Smooth muscle cell (in vitro differentiated cells): ENCODE results near the gene E2F7. TPM values are rescaled to one million over a fixed set of nuclear protein-coding genes. Genes with fewer than 3 reads are reported as not detected.

ENCODE experiments used
- DNase-seq: peaks from one replicate; lab custom pipeline; 2025; ENCODE audit not compliant: unreplicated experiment; lab: John Stamatoyannopoulos, UW
- H2AFZ ChIP-seq: fragments of 200-600 bp; sonication (generic); 2 replicates; pipeline ENCODE4 v1.6.0; 2016; ENCODE audit warnings: antibody characterized with exemption, low read depth, mild to moderate bottlenecking
- H3F3A ChIP-seq: fragments of 200-600 bp; sonication (generic); 2 replicates; pipeline ENCODE4 v1.6.0; 2017; ENCODE audit warnings: antibody characterized with exemption, low read depth
- H3K27ac ChIP-seq: fragments of 200-600 bp; sonication (generic); 2 replicates; pipeline ENCODE4 v1.5.1; 2016; ENCODE audit warnings: low read depth, mild to moderate bottlenecking
- H3K27me3 ChIP-seq: fragments of 200-600 bp; sonication (generic); 2 replicates; pipeline ENCODE4 v1.6.1; 2016; ENCODE audit warnings: low read depth, mild to moderate bottlenecking
- H3K36me3 ChIP-seq: fragments of 200-600 bp; sonication (generic); 2 replicates; pipeline ENCODE4 v1.5.1; 2016; ENCODE audit warnings: low read depth
- H3K4me1 ChIP-seq: fragments of 200-600 bp; sonication (generic); 2 replicates; pipeline ENCODE4 v1.5.1; 2016; ENCODE audit warnings: low read depth
- H3K4me2 ChIP-seq: fragments of 200-600 bp; sonication (generic); 2 replicates; pipeline ENCODE4 v1.6.0; 2016; ENCODE audit warnings: mild to moderate bottlenecking
- H3K4me3 ChIP-seq: fragments of 200-600 bp; sonication (generic); 2 replicates; pipeline ENCODE4 v1.5.1; 2016; ENCODE audit warnings: mild to moderate bottlenecking
- H3K79me2 ChIP-seq: fragments of 200-600 bp; sonication (generic); 2 replicates; pipeline ENCODE4 v1.6.0; 2016; ENCODE audit warnings: low read depth, mild to moderate bottlenecking
- H3K9ac ChIP-seq: fragments of 200-600 bp; sonication (generic); 2 replicates; pipeline ENCODE4 v1.6.0; 2016; ENCODE audit warnings: low read depth
- H3K9me3 ChIP-seq: fragments of 200-600 bp; sonication (generic); replicated peaks from 2 replicates; pipeline ENCODE4 v1.5.1; 2016; ENCODE audit warnings: low read depth
- H4K20me1 ChIP-seq: fragments of 200-600 bp; sonication (generic); 2 replicates; pipeline ENCODE4 v1.6.0; 2016; ENCODE audit warnings: low read depth
- WGBS: methylation state at CpG from one replicate; pipeline ENCODE4 v1.1.7; 2016; ENCODE audit warnings: low lambda C conversion rate; 5-methylcytosine and 5-hydroxymethylcytosine counted together
- polyA plus RNA-seq: library from polyadenylated mRNA; unstranded; fragments of >200 nt; fragmentation: Nextera tagmentation; extraction: Ambion mirVana; gene quantifications from 2 replicates; pipeline ENCODE4 v1.2.1, GENCODE V29; 2016
- total RNA-seq: library from RNA; depleted of rRNA; stranded (reverse); fragments of >200 nt; gene quantifications from 2 replicates; pipeline ENCODE4 v1.2.3, GENCODE V29; 2014
- TF ChIP-seq, protein P1 (sequence below): fragments of 200-600 bp; sonication (generic); IDR thresholded peaks from 2 replicates; pipeline ENCODE4 v1.5.1; 2017; ENCODE audit warnings: borderline replicate concordance, mild to moderate bottlenecking, antibody characterized with exemption; ENCODE audit not compliant: insufficient read depth, poor library complexity, severe bottlenecking

The E2F7 gene
- total and polyA plus RNA-seq, 2 experiments from 2014 or later = 5.1 to 16.0 TPM

DNA sequence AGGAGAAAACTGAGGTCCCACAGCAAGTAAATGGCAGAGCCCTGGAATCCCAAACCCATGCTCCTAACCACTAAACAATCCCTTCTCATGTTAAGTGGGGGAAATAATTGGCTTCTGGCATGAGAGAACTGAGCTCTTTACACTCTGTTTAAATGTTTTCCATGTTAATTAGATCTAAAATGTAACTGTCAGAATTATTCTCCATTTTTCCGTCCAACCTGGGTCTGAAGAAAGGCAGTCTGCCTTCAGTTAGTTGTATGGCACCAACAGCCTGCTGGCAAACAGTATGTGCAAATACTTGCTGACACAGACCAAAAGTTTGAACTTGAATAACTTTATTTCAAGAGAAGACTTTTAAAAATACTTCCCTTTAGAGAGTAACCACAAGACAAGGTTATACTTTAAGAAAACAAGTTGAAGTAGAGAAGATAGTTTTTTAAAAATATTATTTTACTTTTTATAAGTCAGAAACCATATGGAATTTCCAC, 59.7 kb downstream of the E2F7 start:
- TF ChIP-seq, protein P1, sequence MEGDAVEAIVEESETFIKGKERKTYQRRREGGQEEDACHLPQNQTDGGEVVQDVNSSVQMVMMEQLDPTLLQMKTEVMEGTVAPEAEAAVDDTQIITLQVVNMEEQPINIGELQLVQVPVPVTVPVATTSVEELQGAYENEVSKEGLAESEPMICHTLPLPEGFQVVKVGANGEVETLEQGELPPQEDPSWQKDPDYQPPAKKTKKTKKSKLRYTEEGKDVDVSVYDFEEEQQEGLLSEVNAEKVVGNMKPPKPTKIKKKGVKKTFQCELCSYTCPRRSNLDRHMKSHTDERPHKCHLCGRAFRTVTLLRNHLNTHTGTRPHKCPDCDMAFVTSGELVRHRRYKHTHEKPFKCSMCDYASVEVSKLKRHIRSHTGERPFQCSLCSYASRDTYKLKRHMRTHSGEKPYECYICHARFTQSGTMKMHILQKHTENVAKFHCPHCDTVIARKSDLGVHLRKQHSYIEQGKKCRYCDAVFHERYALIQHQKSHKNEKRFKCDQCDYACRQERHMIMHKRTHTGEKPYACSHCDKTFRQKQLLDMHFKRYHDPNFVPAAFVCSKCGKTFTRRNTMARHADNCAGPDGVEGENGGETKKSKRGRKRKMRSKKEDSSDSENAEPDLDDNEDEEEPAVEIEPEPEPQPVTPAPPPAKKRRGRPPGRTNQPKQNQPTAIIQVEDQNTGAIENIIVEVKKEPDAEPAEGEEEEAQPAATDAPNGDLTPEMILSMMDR = no peak
- Histone ChIP-seq H3F3A (peaks cover 2% of the 10 kb centered on the region), H3K4me1 (peaks cover 3% of the 10 kb centered on the region), H3K79me2 (no peaks in the 10 kb centered on the region), H3K4me2 (no peak overlapping the region), H3K9ac (no peak overlapping the region), H3K36me3 (no peaks in the 10 kb centered on the region), H3K27ac (no peak overlapping the region), H4K20me1 (no peaks in the 10 kb centered on the region), H2AFZ (no peak overlapping the region), H3K9me3 (no peaks in the 10 kb centered on the region), H3K4me3 (no peak overlapping the region), H3K27me3 (no peaks in the 10 kb centered on the region)
- 88% methylated on average over 1 of the region's 1 CpG for WGBS
- no peak for DNase-seq

DNA sequence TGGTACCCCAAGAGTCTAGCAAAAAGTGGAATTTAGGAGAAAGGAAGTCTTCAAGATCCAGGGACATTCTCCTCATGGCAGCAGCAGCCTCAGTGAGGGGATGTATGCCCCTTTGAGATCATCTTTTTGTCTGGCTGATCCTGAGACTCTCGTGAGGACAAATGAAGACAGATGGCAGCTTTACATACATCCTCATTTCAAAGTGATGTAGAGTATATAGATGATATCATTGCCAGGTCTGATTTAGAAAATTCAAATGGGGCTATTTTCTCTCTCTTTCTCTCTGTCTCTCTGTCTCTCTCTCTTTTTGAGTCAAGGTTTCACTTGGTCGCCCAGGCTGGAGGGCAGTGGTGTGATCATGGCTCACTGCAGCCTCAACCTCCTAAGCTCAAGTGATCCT, 61.5 kb downstream of the E2F7 start:
- no peaks in the 10 kb centered on the region for H3K27me3 ChIP-seq
- 92% methylated on average over 2 of the region's 2 CpGs for WGBS
- no peak overlapping the region for H3K27ac ChIP-seq
- H3K9ac ChIP-seq = no peak overlapping the region
- H3K4me1 ChIP-seq = no peaks in the 10 kb centered on the region
- TF ChIP-seq, protein P1 = no peak
- H3K9me3 ChIP-seq = no peaks in the 10 kb centered on the region
- H3K4me3 ChIP-seq = no peak overlapping the region
- no peaks in the 10 kb centered on the region for H3K79me2 ChIP-seq
- no peak overlapping the region for H3K4me2 ChIP-seq
- no peaks in the 10 kb centered on the region for H4K20me1 ChIP-seq
- no peak overlapping the region for H2AFZ ChIP-seq
- no peak for DNase-seq
- no peaks in the 10 kb centered on the region for H3F3A ChIP-seq
- H3K36me3 ChIP-seq = no peaks in the 10 kb centered on the region

DNA sequence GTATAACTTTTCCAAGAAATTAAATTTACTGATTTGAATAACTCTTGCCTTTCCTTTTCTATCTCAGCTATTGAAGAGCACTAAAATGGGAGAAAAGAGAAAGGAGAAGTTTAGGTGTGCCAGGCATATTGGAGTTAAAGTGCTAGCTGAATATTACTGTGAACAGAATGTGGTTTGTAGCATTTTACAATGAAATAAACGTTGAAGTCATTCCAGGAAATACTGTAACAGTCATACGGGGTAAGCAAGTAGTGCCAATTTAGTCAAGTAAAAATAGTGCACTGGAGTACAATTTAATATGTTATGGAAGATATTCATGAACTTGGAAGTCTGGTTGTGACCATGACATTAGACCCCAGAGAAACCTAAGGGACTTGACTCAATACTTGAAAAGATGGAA, 62.1 kb downstream of the E2F7 start:
- no peaks in the 10 kb centered on the region for H3K79me2 ChIP-seq
- 62% methylated on average over 2 of the region's 2 CpGs for WGBS
- no peak overlapping the region for H3K27ac ChIP-seq
- no peaks in the 10 kb centered on the region for H3K9me3 ChIP-seq
- H3K4me3 ChIP-seq = no peak overlapping the region
- no peak overlapping the region for H2AFZ ChIP-seq
- no peaks in the 10 kb centered on the region for H3F3A ChIP-seq
- H3K36me3 ChIP-seq = no peaks in the 10 kb centered on the region
- no peaks in the 10 kb centered on the region for H3K27me3 ChIP-seq
- DNase-seq = no peak
- no peak overlapping the region for H3K9ac ChIP-seq
- H3K4me1 ChIP-seq = no peaks in the 10 kb centered on the region
- TF ChIP-seq, protein P1 = no peak
- H4K20me1 ChIP-seq = no peaks in the 10 kb centered on the region
- H3K4me2 ChIP-seq = no peak overlapping the region

DNA sequence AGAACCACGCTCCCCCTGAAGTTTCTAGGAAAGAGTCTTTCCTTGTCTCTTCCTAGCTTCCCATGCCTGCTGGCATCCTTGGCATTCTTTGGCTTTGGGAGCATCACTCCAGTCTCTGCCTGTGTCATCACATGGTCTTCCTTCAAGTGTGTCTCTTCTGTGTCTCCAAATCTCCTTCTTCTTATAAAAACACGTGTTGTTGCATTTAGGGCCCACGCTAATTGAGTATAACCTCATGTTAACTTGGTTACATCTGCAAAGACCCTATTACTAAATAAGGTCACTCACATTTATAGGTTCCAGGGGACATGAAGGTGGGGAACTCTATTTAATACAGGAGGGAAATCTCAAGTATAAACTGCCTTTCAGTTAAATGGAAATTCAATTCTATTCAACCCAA, 63.0 kb downstream of the E2F7 start:
- no peak for DNase-seq
- Histone ChIP-seq H3K27me3 (no peaks in the 10 kb centered on the region), H3F3A (no peaks in the 10 kb centered on the region), H3K9me3 (no peaks in the 10 kb centered on the region), H3K27ac (no peak overlapping the region), H4K20me1 (no peaks in the 10 kb centered on the region), H3K4me3 (no peak overlapping the region), H2AFZ (no peak overlapping the region), H3K4me2 (no peak overlapping the region), H3K36me3 (no peaks in the 10 kb centered on the region), H3K79me2 (no peaks in the 10 kb centered on the region), H3K4me1 (no peaks in the 10 kb centered on the region), H3K9ac (no peak overlapping the region)
- 95% methylated on average over 3 of the region's 3 CpGs for WGBS
- TF ChIP-seq, protein P1 = no peak
